OCI-LY3 (cell line): ENCODE measurements around the gene EXO1.

Experiments used
- H2AFZ ChIP-seq: fragments of 200-600, 300-600 bp; shearing (Covaris generic); 2 replicates; pipeline ENCODE4 v1.6.0; 2014; ENCODE audit warnings: antibody characterized with exemption, low read depth, low read length
- H3K27ac ChIP-seq: fragments of 200-600, 300-600 bp; sonication (generic); 2 replicates; pipeline ENCODE4 v1.5.1; 2014; ENCODE audit warnings: mild to moderate bottlenecking, low read length, moderate library complexity, mixed read lengths
- H3K27me3 ChIP-seq: fragments of 200-600, 300-600 bp; sonication (generic); 2 replicates; pipeline ENCODE4 v1.6.1; 2014; ENCODE audit warnings: low read depth, low read length, mixed read lengths
- H3K36me3 ChIP-seq: fragments of 200-600, 300-600 bp; sonication (generic); replicated peaks from 2 replicates; pipeline ENCODE3; 2014; ENCODE audit warnings: low read depth, low read length, mixed read lengths
- H3K4me1 ChIP-seq: fragments of 300-600, 200-600 bp; sonication (generic); 2 replicates; pipeline ENCODE4 v1.6.1; 2014; ENCODE audit warnings: low read length, mixed read lengths
- H3K4me2 ChIP-seq: fragments of 200-600, 300-600 bp; sonication (generic); 2 replicates; pipeline ENCODE4 v1.6.1; 2014; ENCODE audit warnings: low read length, mixed read lengths
- H3K4me3 ChIP-seq: fragments of 300-600, 200-600 bp; sonication (generic); 2 replicates; pipeline ENCODE4 v1.5.1; 2014; ENCODE audit warnings: antibody characterized with exemption, mild to moderate bottlenecking, low read length, moderate library complexity
- H3K79me2 ChIP-seq: fragments of 300-600, 200-600 bp; shearing (Covaris generic); 2 replicates; pipeline ENCODE4 v1.6.1; 2014; ENCODE audit warnings: mild to moderate bottlenecking, low read length, mixed read lengths
- H3K9ac ChIP-seq: fragments of 300-600, 200-600 bp; shearing (Covaris generic); 2 replicates; pipeline ENCODE4 v1.6.0; 2014; ENCODE audit warnings: mild to moderate bottlenecking, low read length, moderate library complexity
- H3K9me3 ChIP-seq: fragments of 200-600, 300-600 bp; shearing (Covaris generic); 2 replicates; pipeline ENCODE4 v1.6.1; 2014; ENCODE audit warnings: low read length, mixed read lengths; ENCODE audit not compliant: insufficient read depth
- H4K20me1 ChIP-seq: fragments of 200-600, 300-600 bp; sonication (generic); 2 replicates; pipeline ENCODE4 v1.6.1; 2016; ENCODE audit warnings: low read length, mixed read lengths; ENCODE audit not compliant: insufficient read depth
- EZH2phosphoT487 ChIP-seq: fragments of 200-600 bp; shearing (Covaris generic); IDR thresholded peaks from 2 replicates; pipeline ENCODE4 v1.6.1; 2018; ENCODE audit warnings: antibody characterized with exemption, mixed run types, low read depth
- TF ChIP-seq, protein P1 (sequence below): fragments of 200-600, 300-600 bp; sonication (generic); IDR thresholded peaks from 2 replicates; pipeline ENCODE4 v1.5.1; 2014; ENCODE audit warnings: antibody characterized with exemption, low read length, low read depth

The EXO1 gene

DNA sequence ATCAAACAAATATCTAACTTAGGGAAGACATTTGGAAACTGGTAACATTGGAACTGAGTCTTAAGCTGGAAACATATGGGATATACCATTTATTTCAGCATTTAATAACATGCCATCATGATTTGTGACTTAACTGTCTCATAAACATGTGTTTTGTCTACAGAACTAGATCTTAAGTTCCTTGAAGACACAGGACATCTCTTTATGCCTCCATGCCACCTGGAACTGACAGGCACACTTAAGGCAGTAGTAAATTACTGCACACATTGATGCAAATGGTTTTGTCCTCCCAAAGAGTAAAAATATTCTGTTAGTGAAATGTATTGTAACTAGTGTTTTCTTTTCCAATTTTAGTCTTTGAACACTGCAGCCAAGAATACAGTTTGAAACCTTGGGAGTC, 1.6 kb upstream of the EXO1 start:
- no peaks in the 10 kb centered on the region for H4K20me1 ChIP-seq
- H3K27ac ChIP-seq = no peak overlapping the region
- no peak for TF ChIP-seq EZH2phosphoT487
- H3K4me1 ChIP-seq = peaks cover 20% of the 10 kb centered on the region
- H3K4me3 ChIP-seq = no peak overlapping the region
- no peaks in the 10 kb centered on the region for H3K9me3 ChIP-seq
- H3K9ac ChIP-seq = no peak overlapping the region
- H3K79me2 ChIP-seq = peaks cover 26% of the 10 kb centered on the region
- H3K4me2 ChIP-seq = no peak overlapping the region
- 0 out of 2 replicates have a peak overlapping the region, but pooled peaks have one; percentile 100 for H2AFZ ChIP-seq
- H3K27me3 ChIP-seq = no peaks in the 10 kb centered on the region
- H3K36me3 ChIP-seq = peaks cover 15% of the 10 kb centered on the region

DNA sequence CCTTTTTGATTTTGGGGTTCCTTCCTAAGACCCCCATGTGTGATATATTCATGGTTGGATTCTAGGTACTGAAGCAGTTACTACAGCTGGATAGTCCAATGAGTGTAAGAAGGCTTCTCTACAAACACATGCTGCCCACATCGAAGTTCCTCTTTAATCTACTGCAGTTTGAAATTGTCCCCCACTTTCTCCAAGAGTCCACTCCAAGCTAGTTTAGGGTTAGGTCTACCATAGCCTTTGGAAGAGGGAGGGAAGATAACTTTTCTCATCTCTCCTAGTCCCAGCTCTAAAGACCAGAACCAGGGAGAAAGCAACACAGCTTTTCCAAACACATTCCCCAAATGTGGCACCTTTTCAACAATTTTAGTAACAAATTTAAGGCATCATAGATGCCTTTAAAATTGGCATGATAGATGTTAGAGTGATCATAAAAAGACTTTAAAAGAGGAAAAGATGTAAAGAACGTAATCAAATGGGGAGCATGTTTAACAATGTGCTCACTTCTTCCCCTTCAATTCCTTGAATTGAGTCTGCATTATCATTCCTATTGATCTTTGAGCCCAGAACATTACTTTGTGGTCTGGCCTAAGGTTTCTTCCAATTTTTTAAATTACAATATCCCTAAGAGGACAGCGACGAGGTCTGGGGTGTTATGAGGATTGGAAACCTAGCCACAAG, 1.0 kb upstream of the EXO1 start:
- TF ChIP-seq EZH2phosphoT487 = no peak
- TF ChIP-seq, protein P1, sequence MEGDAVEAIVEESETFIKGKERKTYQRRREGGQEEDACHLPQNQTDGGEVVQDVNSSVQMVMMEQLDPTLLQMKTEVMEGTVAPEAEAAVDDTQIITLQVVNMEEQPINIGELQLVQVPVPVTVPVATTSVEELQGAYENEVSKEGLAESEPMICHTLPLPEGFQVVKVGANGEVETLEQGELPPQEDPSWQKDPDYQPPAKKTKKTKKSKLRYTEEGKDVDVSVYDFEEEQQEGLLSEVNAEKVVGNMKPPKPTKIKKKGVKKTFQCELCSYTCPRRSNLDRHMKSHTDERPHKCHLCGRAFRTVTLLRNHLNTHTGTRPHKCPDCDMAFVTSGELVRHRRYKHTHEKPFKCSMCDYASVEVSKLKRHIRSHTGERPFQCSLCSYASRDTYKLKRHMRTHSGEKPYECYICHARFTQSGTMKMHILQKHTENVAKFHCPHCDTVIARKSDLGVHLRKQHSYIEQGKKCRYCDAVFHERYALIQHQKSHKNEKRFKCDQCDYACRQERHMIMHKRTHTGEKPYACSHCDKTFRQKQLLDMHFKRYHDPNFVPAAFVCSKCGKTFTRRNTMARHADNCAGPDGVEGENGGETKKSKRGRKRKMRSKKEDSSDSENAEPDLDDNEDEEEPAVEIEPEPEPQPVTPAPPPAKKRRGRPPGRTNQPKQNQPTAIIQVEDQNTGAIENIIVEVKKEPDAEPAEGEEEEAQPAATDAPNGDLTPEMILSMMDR = no peak
- H3K4me2 ChIP-seq = peak overlapping the region; percentile 96
- peak overlapping the region; percentile 90 for H3K27ac ChIP-seq
- H3K4me3 ChIP-seq = peak overlapping the region; percentile 92
- no peaks in the 10 kb centered on the region for H4K20me1 ChIP-seq
- peak overlapping the region; percentile 100 for H2AFZ ChIP-seq
- no peaks in the 10 kb centered on the region for H3K9me3 ChIP-seq
- H3K4me1 ChIP-seq = peaks cover 20% of the 10 kb centered on the region
- H3K36me3 ChIP-seq = peaks cover 20% of the 10 kb centered on the region
- H3K9ac ChIP-seq = peak overlapping the region; percentile 89
- no peaks in the 10 kb centered on the region for H3K27me3 ChIP-seq
- peaks cover 28% of the 10 kb centered on the region for H3K79me2 ChIP-seq

DNA sequence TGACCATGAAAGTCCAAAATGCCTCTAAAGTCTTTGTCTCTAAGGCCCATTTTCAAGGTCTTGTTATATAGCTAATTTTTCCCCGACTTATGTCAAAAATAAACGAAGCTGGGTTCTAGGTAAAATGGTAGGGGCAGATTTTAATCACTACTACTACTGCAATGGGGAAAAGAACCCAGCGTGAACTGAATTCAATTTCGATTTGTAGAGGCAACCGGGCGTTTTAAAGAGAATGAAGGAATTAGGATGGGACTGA, 536 bp upstream of the EXO1 start:
- peak overlapping the region; percentile 89 for H3K9ac ChIP-seq
- peak overlapping the region; percentile 92 for H3K4me3 ChIP-seq
- peaks cover 24% of the 10 kb centered on the region for H3K36me3 ChIP-seq
- H3K79me2 ChIP-seq = peaks cover 28% of the 10 kb centered on the region
- H4K20me1 ChIP-seq = no peaks in the 10 kb centered on the region
- H2AFZ ChIP-seq = peak overlapping the region; percentile 100
- no peaks in the 10 kb centered on the region for H3K9me3 ChIP-seq
- H3K4me2 ChIP-seq = peak overlapping the region; percentile 96
- H3K4me1 ChIP-seq = peaks cover 19% of the 10 kb centered on the region
- H3K27ac ChIP-seq = peak overlapping the region; percentile 90
- TF ChIP-seq, protein P1 = no peak
- TF ChIP-seq EZH2phosphoT487 = no peak
- H3K27me3 ChIP-seq = no peaks in the 10 kb centered on the region

DNA sequence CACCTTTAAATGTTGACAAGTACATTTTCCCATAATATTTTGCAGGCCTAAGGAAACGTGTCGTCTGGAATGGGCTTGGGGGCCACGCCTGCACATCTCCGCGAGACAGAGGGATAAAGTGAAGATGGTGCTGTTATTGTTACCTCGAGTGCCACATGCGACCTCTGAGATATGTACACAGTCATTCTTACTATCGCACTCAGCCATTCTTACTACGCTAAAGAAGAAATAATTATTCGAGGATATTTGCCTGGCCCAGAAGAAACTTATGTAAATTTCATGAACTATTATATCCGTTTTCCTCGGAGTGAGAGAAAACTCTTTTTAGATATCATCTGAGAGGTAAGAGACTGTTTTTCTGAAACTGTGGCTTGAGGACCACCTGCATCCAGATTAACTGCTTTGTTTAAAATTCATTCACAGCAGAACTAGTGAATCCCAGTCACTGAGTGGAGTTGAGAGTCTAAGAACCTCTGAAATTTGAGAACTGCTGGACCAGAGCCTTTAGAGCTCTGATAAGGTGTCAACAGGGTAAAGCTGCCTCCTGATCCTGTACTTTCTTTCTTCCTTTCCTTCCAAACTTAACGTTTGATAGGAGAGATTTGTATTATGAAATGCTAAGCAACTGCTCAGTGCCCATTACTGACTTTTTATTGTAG, 811 bp downstream of the EXO1 start:
- H3K4me1 ChIP-seq = peaks cover 18% of the 10 kb centered on the region
- H4K20me1 ChIP-seq = no peaks in the 10 kb centered on the region
- H3K4me3 ChIP-seq = peak overlapping the region; percentile 92
- peak overlapping the region; percentile 90; the same call in 1 of the 2 replicates for H3K27ac ChIP-seq
- H3K36me3 ChIP-seq = peaks cover 33% of the 10 kb centered on the region
- no peaks in the 10 kb centered on the region for H3K9me3 ChIP-seq
- TF ChIP-seq, protein P1 = no peak
- TF ChIP-seq EZH2phosphoT487 = no peak
- H3K27me3 ChIP-seq = no peaks in the 10 kb centered on the region
- peak overlapping the region; percentile 89 for H3K9ac ChIP-seq
- H3K4me2 ChIP-seq = peak overlapping the region; percentile 96
- H2AFZ ChIP-seq = peak overlapping the region; percentile 100
- peaks cover 28% of the 10 kb centered on the region for H3K79me2 ChIP-seq
